Thymus (tissue), 11 donors: ENCODE results near the gene PTPRQ. TPM values are rescaled to one million over a fixed set of nuclear protein-coding genes. Genes with fewer than 3 reads are reported as not detected.
"Not testable (repeated sequence)": the region's sequence is repeated elsewhere in the genome, so short reads cannot be mapped to it uniquely, and the experiment has no call there.

Experiments
- DNase-seq, 9 donors: peaks; one replicate each; pipeline ENCODE4 v3.0.0-alpha.2; 2013; ENCODE audit warnings: low spot score in 9 of 9, low read depth in 6 of 9, missing footprints in 1 of 9
- H3K27ac ChIP-seq, 2 donors: one replicate each; pipeline ENCODE4 v1.5.1; 2013; ENCODE audit warnings: control low read depth in 1 of 2, low read depth in 1 of 2, low read length in 1 of 2, mild to moderate bottlenecking in 1 of 2, moderate library complexity in 1 of 2
- H3K27me3 ChIP-seq, 2 donors: one replicate each; pipeline ENCODE4 v1.5.1; 2013; ENCODE audit warnings: low read length in 1 of 2; ENCODE audit not compliant: control insufficient read depth in 2 of 2, insufficient read depth in 1 of 2
- H3K36me3 ChIP-seq, 2 donors: one replicate each; pipeline ENCODE4 v1.5.1; 2013; ENCODE audit warnings: low read length in 1 of 2, mild to moderate bottlenecking in 1 of 2, moderate library complexity in 1 of 2; ENCODE audit not compliant: control insufficient read depth in 2 of 2, insufficient read depth in 2 of 2
- H3K4me1 ChIP-seq, 2 donors: one replicate each; pipeline ENCODE4 v1.5.1; 2013; ENCODE audit warnings: low read length in 2 of 2; ENCODE audit not compliant: control insufficient read depth in 2 of 2, insufficient read depth in 2 of 2
- H3K4me3 ChIP-seq, 2 donors: one replicate each; pipeline ENCODE4 v1.5.1; 2013; ENCODE audit warnings: low read length in 2 of 2, control low read depth in 1 of 2, mild to moderate bottlenecking in 1 of 2
- H3K9me3 ChIP-seq, 2 donors: one replicate each; pipeline ENCODE4 v1.5.1; 2013; ENCODE audit warnings: low read length in 1 of 2, mild to moderate bottlenecking in 1 of 2; ENCODE audit not compliant: control insufficient read depth in 2 of 2, insufficient read depth in 1 of 2
- WGBS: extraction: QIAGEN DNeasy Blood & Tissue Kit; methylation state at CpG from one replicate; pipeline ENCODE4 v1.1.7; 2013; 5-methylcytosine and 5-hydroxymethylcytosine counted together
- polyA plus RNA-seq: library from polyadenylated mRNA; stranded (reverse); fragments of 200-250 nt; gene quantifications from one replicate; pipeline ENCODE4 v1.2.3, GENCODE V29; 2013
- total RNA-seq: library from RNA; stranded (reverse); fragments of 120-200 nt; gene quantifications from one replicate; pipeline ENCODE4 v1.2.4, GENCODE V29; 2013
- donor health status: healthy.

The PTPRQ gene
- total and polyA plus RNA-seq, 2 donors = 0.05 TPM

- not testable (repeated sequence) for H3K36me3 ChIP-seq, H3K27ac ChIP-seq, DNase-seq, H3K4me1 ChIP-seq, H3K9me3 ChIP-seq, H3K27me3 ChIP-seq, H3K4me3 ChIP-seq
- WGBS = 96% methylated on average over 13 of the region's 13 CpGs
Measured at GRCh38 chr12:80676042-80676636, 232.1 kb downstream of the PTPRQ start.

- Histone ChIP-seq H3K4me3 (no peak overlapping the region), H3K36me3 (no peaks in the 10 kb centered on the region), H3K4me1 (no peaks in the 10 kb centered on the region), H3K27me3 (no peaks in the 10 kb centered on the region), H3K9me3 (no peaks in the 10 kb centered on the region), H3K27ac (no peak overlapping the region)
- WGBS = 90% methylated on average over 1 of the region's 1 CpG
- no peak for DNase-seq
Measured at GRCh38 chr12:80676856-80677255, 232.8 kb downstream of the PTPRQ start.

GRCh38 chr12:80677994-80678393 is 234.0 kb downstream of the PTPRQ start:
- no peak for DNase-seq
- WGBS = 94% methylated on average over 1 of the region's 1 CpG
- Histone ChIP-seq H3K27ac (no peak overlapping the region), H3K27me3 (no peaks in the 10 kb centered on the region), H3K4me3 (no peak overlapping the region), H3K4me1 (no peaks in the 10 kb centered on the region), H3K36me3 (no peaks in the 10 kb centered on the region), H3K9me3 (no peaks in the 10 kb centered on the region)

- no peaks in the 10 kb centered on the region for H3K27me3 ChIP-seq
- H3K9me3 ChIP-seq = no peaks in the 10 kb centered on the region
- no peaks in the 10 kb centered on the region for H3K36me3 ChIP-seq
- DNase-seq = no peak
- H3K4me1 ChIP-seq = no peaks in the 10 kb centered on the region
- no peak overlapping the region for H3K27ac ChIP-seq
- no peak overlapping the region for H3K4me3 ChIP-seq
- 96% methylated on average over 3 of the region's 3 CpGs for whole genome bisulfite sequencing
Measured at GRCh38 chr12:80679346-80680131, 235.5 kb downstream of the PTPRQ start.

- Histone ChIP-seq H3K4me1 (no peaks in the 10 kb centered on the region), H3K36me3 (no peaks in the 10 kb centered on the region), H3K4me3 (no peak overlapping the region), H3K9me3 (no peaks in the 10 kb centered on the region), H3K27ac (no peak overlapping the region), H3K27me3 (no peaks in the 10 kb centered on the region)
- DNase-seq = no peak
- 85% methylated on average over 2 of the region's 2 CpGs for WGBS
Measured at GRCh38 chr12:80681287-80681686, 237.3 kb downstream of the PTPRQ start.

GRCh38 chr12:80681786-80682185 is 237.8 kb downstream of the PTPRQ start:
- WGBS = 92% methylated on average over 3 of the region's 3 CpGs
- Histone ChIP-seq H3K27me3 (no peaks in the 10 kb centered on the region), H3K9me3 (no peaks in the 10 kb centered on the region), H3K36me3 (no peaks in the 10 kb centered on the region), H3K4me3 (no peak overlapping the region), H3K4me1 (no peaks in the 10 kb centered on the region), H3K27ac (no peak overlapping the region)
- no peak for DNase-seq

- Histone ChIP-seq H3K36me3 (no peaks in the 10 kb centered on the region), H3K4me1 (no peaks in the 10 kb centered on the region), H3K4me3 (no peak overlapping the region), H3K27me3 (no peaks in the 10 kb centered on the region), H3K9me3 (no peaks in the 10 kb centered on the region), H3K27ac (no peak overlapping the region)
- 54% methylated on average over 7 of the region's 7 CpGs for WGBS
- DNase-seq = no peak
Measured at GRCh38 chr12:80684077-80684495, 240.1 kb downstream of the PTPRQ start.

- H3K36me3 ChIP-seq = no peaks in the 10 kb centered on the region
- 89% methylated on average over 1 of the region's 1 CpG for WGBS
- H3K27ac ChIP-seq = no peak overlapping the region
- no peaks in the 10 kb centered on the region for H3K4me1 ChIP-seq
- H3K4me3 ChIP-seq = no peak overlapping the region
- no peaks in the 10 kb centered on the region for H3K27me3 ChIP-seq
- DNase-seq = no peak
- no peaks in the 10 kb centered on the region for H3K9me3 ChIP-seq
Measured at GRCh38 chr12:80690090-80690489, 246.1 kb downstream of the PTPRQ start.

GRCh38 chr12:80690513-80690912 is 246.5 kb downstream of the PTPRQ start:
- 64% methylated on average over 2 of the region's 2 CpGs for WGBS
- Histone ChIP-seq H3K36me3 (no peaks in the 10 kb centered on the region), H3K4me1 (no peaks in the 10 kb centered on the region), H3K4me3 (no peak overlapping the region), H3K9me3 (no peaks in the 10 kb centered on the region), H3K27ac (no peak overlapping the region), H3K27me3 (no peaks in the 10 kb centered on the region)
- no peak for DNase-seq
